Measurements from ENCODE around the gene ALOX5.
A peak's percentile ranks its signal among the peaks of the same experiment; 100 is the strongest.

Gene ALOX5

GRCh38 chr10:45456233-45456632 lies 82.2 kb downstream of the ALOX5 start:
- Mint-ChIP-seq H3K36me3 (peaks cover 35% of the 10 kb centered on the region), H3K27ac (peak overlapping the region; percentile 81)

GRCh38 chr10:45456822-45457221 lies 82.8 kb downstream of the ALOX5 start:
- H3K27ac Mint-ChIP-seq = no peak overlapping the region
- H3K9me3 Mint-ChIP-seq = no peaks in the 10 kb centered on the region
- peaks cover 47% of the 10 kb centered on the region for H3K4me1 Mint-ChIP-seq
- no peaks in the 10 kb centered on the region for H3K27me3 Mint-ChIP-seq
- DNase-seq (ENCODE audit: low spot score in 2 of 2) (no peak), ATAC-seq (ENCODE audit: low read depth) (no peak)
- H3K4me3 Mint-ChIP-seq = no peak overlapping the region
- H3K36me3 Mint-ChIP-seq = peaks cover 32% of the 10 kb centered on the region

More at GRCh38 chr10:45456233-45456632, 82.2 kb downstream of the ALOX5 start:
- Mint-ChIP-seq H3K9me3 (peaks cover 5% of the 10 kb centered on the region), H3K4me3 (no peak overlapping the region), H3K4me1 (peaks cover 46% of the 10 kb centered on the region), H3K27me3 (no peaks in the 10 kb centered on the region)
- no peak for DNase-seq (ENCODE audit: low spot score in 2 of 2)
- no peak for ATAC-seq (ENCODE audit: low read depth)

- Mint-ChIP-seq H3K4me1 (peaks cover 53% of the 10 kb centered on the region), H3K27me3 (no peaks in the 10 kb centered on the region), H3K27ac (peak overlapping the region; percentile 94), H3K36me3 (peaks cover 32% of the 10 kb centered on the region), H3K4me3 (no peak overlapping the region), H3K9me3 (no peaks in the 10 kb centered on the region)
- no peak for DNase-seq (ENCODE audit: low spot score in 2 of 2)
- no peak for ATAC-seq (ENCODE audit: low read depth)
These were observed 83.5 kb downstream of the ALOX5 start for GRCh38 chr10:45457487-45457886.

GRCh38 chr10:45460235-45460878 lies 86.3 kb downstream of the ALOX5 start:
- Mint-ChIP-seq H3K36me3 (peaks cover 31% of the 10 kb centered on the region), H3K27ac (peak overlapping the region; percentile 94)
- ATAC-seq (ENCODE audit: low read depth) = peak; percentile 27

GRCh38 chr10:45461034-45461433 lies 87.0 kb downstream of the ALOX5 start:
- ATAC-seq (ENCODE audit: low read depth) = peak; percentile 37
- peaks cover 57% of the 10 kb centered on the region for H3K4me1 Mint-ChIP-seq
- DNase-seq (ENCODE audit: low spot score in 2 of 2) = no peak

More at GRCh38 chr10:45460235-45460878, 86.3 kb downstream of the ALOX5 start:
- DNase-seq (ENCODE audit: low spot score in 2 of 2) = no peak
- Mint-ChIP-seq H3K27me3 (no peaks in the 10 kb centered on the region), H3K4me3 (peak overlapping the region; percentile 73), H3K4me1 (peaks cover 54% of the 10 kb centered on the region), H3K9me3 (no peaks in the 10 kb centered on the region)

GRCh38 chr10:45463244-45464116 lies 89.5 kb downstream of the ALOX5 start:
- Mint-ChIP-seq H3K27me3 (no peaks in the 10 kb centered on the region), H3K4me3 (peak overlapping the region; percentile 83), H3K4me1 (peaks cover 74% of the 10 kb centered on the region), H3K36me3 (peaks cover 22% of the 10 kb centered on the region), H3K27ac (peak overlapping the region; percentile 94), H3K9me3 (no peaks in the 10 kb centered on the region)
- no peak for DNase-seq (ENCODE audit: low spot score in 2 of 2)
- ATAC-seq (ENCODE audit: low read depth) = no peak

More at GRCh38 chr10:45461034-45461433, 87.0 kb downstream of the ALOX5 start:
- Mint-ChIP-seq H3K27me3 (no peaks in the 10 kb centered on the region), H3K36me3 (peaks cover 27% of the 10 kb centered on the region), H3K4me3 (peak overlapping the region; percentile 73), H3K9me3 (no peaks in the 10 kb centered on the region), H3K27ac (peak overlapping the region; percentile 94)

GRCh38 chr10:45464958-45465567 lies 91.0 kb downstream of the ALOX5 start:
- H3K4me3 Mint-ChIP-seq = peak overlapping the region; percentile 60
- DNase-seq (ENCODE audit: low spot score in 2 of 2) = peak; percentile 74 to 80
- peaks cover 13% of the 10 kb centered on the region for H3K36me3 Mint-ChIP-seq
- peak; percentile 73 for ATAC-seq (ENCODE audit: low read depth)
- no peaks in the 10 kb centered on the region for H3K27me3 Mint-ChIP-seq
- peak overlapping the region; percentile 80 for H3K27ac Mint-ChIP-seq
- H3K4me1 Mint-ChIP-seq = peaks cover 71% of the 10 kb centered on the region
- no peaks in the 10 kb centered on the region for H3K9me3 Mint-ChIP-seq

GRCh38 chr10:45466784-45467183 lies 92.8 kb downstream of the ALOX5 start:
- H3K36me3 Mint-ChIP-seq = peaks cover 10% of the 10 kb centered on the region
- H3K4me3 Mint-ChIP-seq = no peak overlapping the region
- H3K27me3 Mint-ChIP-seq = no peaks in the 10 kb centered on the region
- peaks cover 62% of the 10 kb centered on the region for H3K4me1 Mint-ChIP-seq
- H3K9me3 Mint-ChIP-seq = no peaks in the 10 kb centered on the region
- DNase-seq (ENCODE audit: low spot score in 2 of 2) = no peak
- ATAC-seq (ENCODE audit: low read depth) = no peak
- peak overlapping the region; percentile 80 for H3K27ac Mint-ChIP-seq

GRCh38 chr10:45468079-45468478 lies 94.1 kb downstream of the ALOX5 start:
- DNase-seq (ENCODE audit: low spot score in 2 of 2) = no peak
- H3K27me3 Mint-ChIP-seq = no peaks in the 10 kb centered on the region
- peak overlapping the region; percentile 62 for H3K27ac Mint-ChIP-seq
- H3K4me3 Mint-ChIP-seq = no peak overlapping the region
- peaks cover 13% of the 10 kb centered on the region for H3K36me3 Mint-ChIP-seq
- no peak for ATAC-seq (ENCODE audit: low read depth)
- H3K9me3 Mint-ChIP-seq = no peaks in the 10 kb centered on the region
- peaks cover 58% of the 10 kb centered on the region for H3K4me1 Mint-ChIP-seq

- H3K4me3 Mint-ChIP-seq = peak overlapping the region; percentile 3
- H3K27me3 Mint-ChIP-seq = no peaks in the 10 kb centered on the region
- ATAC-seq (ENCODE audit: low read depth) = peak; percentile 99
- peaks cover 16% of the 10 kb centered on the region for H3K36me3 Mint-ChIP-seq
- no peaks in the 10 kb centered on the region for H3K9me3 Mint-ChIP-seq
- DNase-seq (ENCODE audit: low spot score in 2 of 2) = peak; percentile 37 to 47
- H3K4me1 Mint-ChIP-seq = peaks cover 47% of the 10 kb centered on the region
- peak overlapping the region; percentile 77 for H3K27ac Mint-ChIP-seq
These were observed 96.3 kb downstream of the ALOX5 start for GRCh38 chr10:45470098-45471012.

GRCh38 chr10:45471059-45471458 lies 97.0 kb downstream of the ALOX5 start:
- DNase-seq (ENCODE audit: low spot score in 2 of 2) (no peak), ATAC-seq (ENCODE audit: low read depth) (no peak)
- H3K27me3 Mint-ChIP-seq = no peaks in the 10 kb centered on the region
- H3K36me3 Mint-ChIP-seq = peaks cover 21% of the 10 kb centered on the region
- peaks cover 43% of the 10 kb centered on the region for H3K4me1 Mint-ChIP-seq
- peak overlapping the region; percentile 77 for H3K27ac Mint-ChIP-seq
- peaks cover 3% of the 10 kb centered on the region for H3K9me3 Mint-ChIP-seq
- H3K4me3 Mint-ChIP-seq = no peak overlapping the region

GRCh38 chr10:45471531-45472310 lies 97.7 kb downstream of the ALOX5 start:
- H3K4me3 Mint-ChIP-seq = no peak overlapping the region
- ATAC-seq (ENCODE audit: low read depth) = no peak
- no peaks in the 10 kb centered on the region for H3K27me3 Mint-ChIP-seq
- peak overlapping the region; percentile 75 for H3K27ac Mint-ChIP-seq
- DNase-seq (ENCODE audit: low spot score in 2 of 2) = no peak
- H3K36me3 Mint-ChIP-seq = peaks cover 18% of the 10 kb centered on the region
- peaks cover 37% of the 10 kb centered on the region for H3K4me1 Mint-ChIP-seq
- H3K9me3 Mint-ChIP-seq = peaks cover 5% of the 10 kb centered on the region

GRCh38 chr10:45473126-45473525 lies 99.1 kb downstream of the ALOX5 start:
- Mint-ChIP-seq H3K27ac (no peak overlapping the region), H3K9me3 (peaks cover 10% of the 10 kb centered on the region), H3K4me1 (peaks cover 30% of the 10 kb centered on the region), H3K36me3 (peaks cover 27% of the 10 kb centered on the region), H3K27me3 (no peaks in the 10 kb centered on the region), H3K4me3 (no peak overlapping the region)
- ATAC-seq (ENCODE audit: low read depth) (no peak), DNase-seq (ENCODE audit: low spot score in 2 of 2) (no peak)
